ENCODE measurements around the gene DNAJC27. TPM values are rescaled to one million over a fixed set of nuclear protein-coding genes. Genes with fewer than 3 reads are reported as not detected.

The DNAJC27 gene
- total RNA-seq, 1 donor from 2014 or later, result 2.2 TPM

GRCh38 chr2:24909555-24910177 is 62.1 kb downstream of the DNAJC27 start:
- no peak for DNase-seq (ENCODE audit: extremely low read depth, low read depth, low spot score)

GRCh38 chr2:24908461-24908901 is 63.3 kb downstream of the DNAJC27 start:
- DNase-seq (ENCODE audit: extremely low read depth, low read depth, low spot score), result no peak

- DNase-seq (ENCODE audit: extremely low read depth, low read depth, low spot score), result no peak
These were observed 64.6 kb downstream of the DNAJC27 start for GRCh38 chr2:24907116-24907515.

GRCh38 chr2:24906466-24906865 is 65.3 kb downstream of the DNAJC27 start:
- DNase-seq (ENCODE audit: extremely low read depth, low read depth, low spot score), result no peak

GRCh38 chr2:24903161-24904103 is 68.3 kb downstream of the DNAJC27 start:
- no peak for DNase-seq (ENCODE audit: extremely low read depth, low read depth, low spot score)

GRCh38 chr2:24899361-24899910 is 72.3 kb downstream of the DNAJC27 start:
- no peak for DNase-seq (ENCODE audit: extremely low read depth, low read depth, low spot score)

GRCh38 chr2:24898122-24899109 is 73.3 kb downstream of the DNAJC27 start:
- DNase-seq (ENCODE audit: extremely low read depth, low read depth, low spot score), result no peak

GRCh38 chr2:24894750-24895149 is 77.0 kb downstream of the DNAJC27 start:
- DNase-seq (ENCODE audit: extremely low read depth, low read depth, low spot score), result no peak

GRCh38 chr2:24893934-24894333 is 77.8 kb downstream of the DNAJC27 start:
- no peak for DNase-seq (ENCODE audit: extremely low read depth, low read depth, low spot score)

Other genes with a start within 250 kb of the DNAJC27 start
- gene PTRHD1, start 178.6 kb downstream of the DNAJC27 start, total RNA-seq, result 45.5 and 46.8 TPM in 2 replicates
- gene CENPO, start 178.5 kb downstream of the DNAJC27 start, total RNA-seq, result 14.6 and 15.7 TPM in 2 replicates
- gene ADCY3, start 51.7 kb downstream of the DNAJC27 start, total RNA-seq, result 36.5 and 36.9 TPM in 2 replicates
- gene EFR3B, start 70.1 kb upstream of the DNAJC27 start, total RNA-seq, result 0.92 and 1.5 TPM in 2 replicates
- 0.58 and 2.8 TPM in 2 replicates for gene POMC, start 196.6 kb upstream of the DNAJC27 start, total RNA-seq

All from glomerular endothelial cell (primary cell).